CD14-positive monocyte (primary cell): ENCODE results near the gene SLC2A4RG. TPM values are rescaled to one million over a fixed set of nuclear protein-coding genes. Genes with fewer than 3 reads are reported as not detected.

Experiments used
- DNase-seq, 3 donors: peaks; one replicate each; pipeline ENCODE4 v3.0.0-alpha.2; 2011 to 2022
- H2AFZ ChIP-seq: 2 replicates; pipeline ENCODE4 v1.6.0; 2012; ENCODE audit warnings: mild to moderate bottlenecking, low read depth, low read length, inconsistent platforms; ENCODE audit not compliant: insufficient read depth, poor library complexity, severe bottlenecking
- H3K27ac ChIP-seq, 2 donors: 1 replicate in 1 of 2; 2 replicates in 1 of 2; pipeline ENCODE4 v1.5.1; 2012 to 2013; ENCODE audit warnings: low read length in 2 of 2, control low read depth in 1 of 2, inconsistent platforms in 1 of 2, low read depth in 1 of 2, mild to moderate bottlenecking in 1 of 2
- H3K27me3 ChIP-seq, 2 donors: one replicate each; pipeline versions ENCODE4 v1.6.0 to v1.6.1; 2011 to 2013; ENCODE audit warnings: low read length in 2 of 2; ENCODE audit not compliant: control insufficient read depth in 2 of 2, insufficient read depth in 2 of 2
- H3K36me3 ChIP-seq, 2 donors: replicated peaks in 1 of 2; 1 replicate in 1 of 2; 2 replicates in 1 of 2; pipeline versions ENCODE4 v1.5.1 to v1.6.1; 2012 to 2013; ENCODE audit warnings: low read length in 2 of 2, control low read depth in 1 of 2, inconsistent platforms in 1 of 2, mild to moderate bottlenecking in 1 of 2; ENCODE audit not compliant: insufficient read depth in 2 of 2, control insufficient read depth in 1 of 2
- H3K4me1 ChIP-seq, 2 donors: 1 replicate in 1 of 2; 2 replicates in 1 of 2; pipeline versions ENCODE4 v1.5.1 to v1.6.1; 2012 to 2013; ENCODE audit warnings: low read length in 2 of 2, control low read depth in 1 of 2, inconsistent platforms in 1 of 2, mild to moderate bottlenecking in 1 of 2, moderate library complexity in 1 of 2; ENCODE audit not compliant: insufficient read depth in 2 of 2, control insufficient read depth in 1 of 2
- H3K4me2 ChIP-seq: replicated peaks from 2 replicates; pipeline ENCODE3; 2012; ENCODE audit warnings: low read length, moderate library complexity, mild to moderate bottlenecking; ENCODE audit not compliant: poor library complexity, severe bottlenecking; ENCODE audit errors: extremely low read depth
- H3K4me3 ChIP-seq, 3 experiments: fragments of 200-600 bp in 1 of 3; sonication (generic) in 1 of 3; replicated peaks in 1 of 3; 1 replicate in 2 of 3; 2 replicates in 1 of 3; pipeline ENCODE4 v1.5.1; 2011 to 2013; ENCODE audit warnings: low read length in 3 of 3, mild to moderate bottlenecking in 3 of 3, control low read depth in 2 of 3, low read depth in 2 of 3, inconsistent platforms in 1 of 3, moderate library complexity in 1 of 3
- H3K79me2 ChIP-seq: 2 replicates; pipeline ENCODE4 v1.6.0; 2012; ENCODE audit warnings: mild to moderate bottlenecking, control low read depth, inconsistent platforms, low read length, moderate library complexity; ENCODE audit not compliant: insufficient read depth
- H3K9ac ChIP-seq: 2 replicates; pipeline ENCODE4 v1.6.0; 2017; ENCODE audit warnings: low read length, mild to moderate bottlenecking; ENCODE audit not compliant: insufficient read depth, poor library complexity, severe bottlenecking
- H3K9me3 ChIP-seq, 2 donors: replicated peaks in 1 of 2; 1 replicate in 1 of 2; 2 replicates in 1 of 2; pipeline versions ENCODE4 v1.5.1 to v1.6.1; 2012 to 2013; ENCODE audit warnings: low read length in 2 of 2, control low read depth in 1 of 2; ENCODE audit not compliant: control insufficient read depth in 1 of 2, insufficient read depth in 1 of 2
- H4K20me1 ChIP-seq: 2 replicates; pipeline ENCODE4 v1.6.0; 2012; ENCODE audit warnings: mild to moderate bottlenecking, low read length, control low read depth, moderate library complexity; ENCODE audit not compliant: insufficient read depth
- H3K27ac Mint-ChIP-seq, 7 donors: one replicate each; pipeline ENCODE4 v1.8.0; 2020; ENCODE audit warnings: mild to moderate bottlenecking in 7 of 7, mixed read lengths in 7 of 7, moderate library complexity in 6 of 7, inconsistent platforms in 2 of 7
- H3K27me3 Mint-ChIP-seq, 3 donors: one replicate each; pipeline ENCODE4 v1.8.0; 2021 to 2022; ENCODE audit warnings: low read depth in 3 of 3, mild to moderate bottlenecking in 3 of 3, mixed read lengths in 3 of 3, moderate library complexity in 3 of 3, inconsistent platforms in 1 of 3
- H3K36me3 Mint-ChIP-seq, 2 donors: one replicate each; pipeline ENCODE4 v1.8.0; 2020; ENCODE audit warnings: mixed read lengths in 2 of 2, inconsistent platforms in 1 of 2, mild to moderate bottlenecking in 1 of 2
- H3K4me1 Mint-ChIP-seq: one replicate; pipeline ENCODE4 v1.8.0; 2020; ENCODE audit warnings: mild to moderate bottlenecking, mixed read lengths
- H3K4me3 Mint-ChIP-seq, 2 donors: one replicate each; pipeline ENCODE4 v1.8.0; 2020; ENCODE audit warnings: mild to moderate bottlenecking in 2 of 2, mixed read lengths in 2 of 2, moderate library complexity in 1 of 2
- H3K9me3 Mint-ChIP-seq, 7 donors: one replicate each; pipeline ENCODE4 v1.8.0; 2020 to 2022; ENCODE audit warnings: mixed read lengths in 7 of 7, mild to moderate bottlenecking in 6 of 7, moderate library complexity in 6 of 7, inconsistent platforms in 2 of 7
- CTCF ChIP-seq: fragments of 200-600 bp; IDR thresholded peaks from one replicate; pipeline ENCODE4 v1.8.0; 2022; ENCODE audit warnings: antibody characterized with exemption, mild to moderate bottlenecking
- WGBS: methylation state at CpG from one replicate; pipeline ENCODE4 v1.1.5; 2013; ENCODE audit warnings: missing lambda C conversion rate; ENCODE audit not compliant: insufficient coverage; 5-methylcytosine and 5-hydroxymethylcytosine counted together
- intact Hi-C, 2 donors: fragments of 100-400 bp; cut with micrococcal nuclease; formaldehyde crosslinking; loops; one replicate each; pipeline versions ENCODE4 v1.15.0 to v1.15.1; 2023
- polyA plus RNA-seq, 3 donors: library from polyadenylated mRNA; depleted of rRNA in 1 of 3; unstranded in 2 of 3; stranded (reverse) in 1 of 3; fragments of 300-500 nt in 2 of 3; fragments of >200 nt in 1 of 3; fragmentation: Illumina TruSeq in 2 of 3; gene quantifications; 1 replicate in 2 of 3; 2 replicates in 1 of 3; pipeline ENCODE4 v1.2.3, GENCODE V29; 2012 to 2021

The SLC2A4RG gene
- polyA plus RNA-seq, 3 donors = 0.46 to 21.0 (median 1.5) TPM

- peak in 1 of 3 donors; percentile 8 for DNase-seq
- peak overlapping the region in 6 of 7 donors; percentile 65 to 82 (median 76) for H3K27ac Mint-ChIP-seq
These were observed 31.1 kb upstream of the SLC2A4RG start for GRCh38 chr20:63708301-63709148.

More at GRCh38 chr20:63708301-63709148, 31.1 kb upstream of the SLC2A4RG start:
- H2AFZ ChIP-seq = peak overlapping the region; percentile 82
- Mint-ChIP-seq H3K36me3 (peaks cover 51 to 74% of the 10 kb centered on the region in 2 donors), H3K4me3 (peak overlapping the region; percentile 82 to 86), H3K27me3 (peaks cover 0 to 3% (median 0%) of the 10 kb centered on the region in 3 donors), H3K9me3 (peaks cover 0 to 6% (median 2%) of the 10 kb centered on the region in 7 donors), H3K4me1 (peaks cover 34% of the 10 kb centered on the region)
- no peak for TF ChIP-seq CTCF
- intact Hi-C loops = loop anchor here (2.0 to 5.0 kb wide), 4 partner anchors 32 to 249 kb away; partner anchors contain the start of genes RTEL1 (in 2 of the 2) and UCKL1 (in 1 of the 2)
- H3K4me3 ChIP-seq = peak overlapping the region; percentile 35 to 86 (median 71)
- H3K4me2 ChIP-seq = peak overlapping the region; percentile 97
- peaks cover 79% of the 10 kb centered on the region for H3K79me2 ChIP-seq
- no peaks in the 10 kb centered on the region for H3K9me3 ChIP-seq
- peak overlapping the region in 1 of 2 donors; percentile 81 for H3K27ac ChIP-seq
- H3K36me3 ChIP-seq = peaks cover 52 to 61% of the 10 kb centered on the region in 2 donors
- H4K20me1 ChIP-seq = peaks cover 58% of the 10 kb centered on the region
- peaks cover 23 to 30% of the 10 kb centered on the region in 2 donors for H3K4me1 ChIP-seq
- no peaks in the 10 kb centered on the region for H3K27me3 ChIP-seq
- peak overlapping the region; percentile 85 for H3K9ac ChIP-seq
- WGBS = 24% methylated on average over 63 of the region's 67 CpGs
